IPS-NIHi7 (cell line): ENCODE measurements around the gene ZC3H14.
"Not testable (repeated sequence)": the region's sequence is repeated elsewhere in the genome, so short reads cannot be mapped to it uniquely, and the experiment has no call there.

Source experiments
- DNase-seq: peaks from one replicate; pipeline ENCODE4 v3.0.0; 2012; ENCODE audit warnings: mixed read lengths; ENCODE audit errors: extremely low spot score

Gene ZC3H14, protein sequence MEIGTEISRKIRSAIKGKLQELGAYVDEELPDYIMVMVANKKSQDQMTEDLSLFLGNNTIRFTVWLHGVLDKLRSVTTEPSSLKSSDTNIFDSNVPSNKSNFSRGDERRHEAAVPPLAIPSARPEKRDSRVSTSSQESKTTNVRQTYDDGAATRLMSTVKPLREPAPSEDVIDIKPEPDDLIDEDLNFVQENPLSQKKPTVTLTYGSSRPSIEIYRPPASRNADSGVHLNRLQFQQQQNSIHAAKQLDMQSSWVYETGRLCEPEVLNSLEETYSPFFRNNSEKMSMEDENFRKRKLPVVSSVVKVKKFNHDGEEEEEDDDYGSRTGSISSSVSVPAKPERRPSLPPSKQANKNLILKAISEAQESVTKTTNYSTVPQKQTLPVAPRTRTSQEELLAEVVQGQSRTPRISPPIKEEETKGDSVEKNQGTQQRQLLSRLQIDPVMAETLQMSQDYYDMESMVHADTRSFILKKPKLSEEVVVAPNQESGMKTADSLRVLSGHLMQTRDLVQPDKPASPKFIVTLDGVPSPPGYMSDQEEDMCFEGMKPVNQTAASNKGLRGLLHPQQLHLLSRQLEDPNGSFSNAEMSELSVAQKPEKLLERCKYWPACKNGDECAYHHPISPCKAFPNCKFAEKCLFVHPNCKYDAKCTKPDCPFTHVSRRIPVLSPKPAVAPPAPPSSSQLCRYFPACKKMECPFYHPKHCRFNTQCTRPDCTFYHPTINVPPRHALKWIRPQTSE

GRCh38 chr14:88562831-88563686 is at the start of gene ZC3H14:
Gene ZC3H14 (plus strand): TSS chr14:88563037. CDS start chr14:88563134, 97 bp downstream.
- peak; percentile 93 for DNase-seq

- DNase-seq = no peak
Observed at GRCh38 chr14:88515499-88516221, 47.2 kb upstream of the ZC3H14 start.

DNA sequence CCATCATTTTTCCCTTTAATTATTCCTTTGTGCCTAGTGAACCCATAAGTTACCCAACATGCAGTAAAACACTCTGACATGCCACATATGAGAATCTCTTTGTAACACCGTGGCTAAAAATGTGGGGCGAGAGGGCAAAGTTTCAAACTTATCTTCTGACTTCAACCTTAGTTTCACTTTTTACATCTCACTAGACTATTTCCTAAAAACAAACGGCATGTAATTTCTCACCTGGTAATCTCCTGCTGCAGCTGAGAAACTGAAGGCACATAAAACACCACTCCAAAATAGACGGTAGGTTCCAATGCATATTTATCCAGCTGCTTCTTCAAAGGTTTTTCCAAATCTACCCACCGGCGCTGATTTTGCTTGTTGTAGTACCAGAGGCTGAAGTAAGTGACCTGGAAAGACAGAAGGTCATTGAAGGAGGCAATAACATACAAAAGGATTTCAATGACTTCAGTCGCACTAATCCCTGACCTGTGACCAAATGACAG is 45.9 kb upstream of the ZC3H14 start:
- DNase-seq = no peak

- DNase-seq = no peak
Observed at GRCh38 chr14:88518592-88519512, 44.0 kb upstream of the ZC3H14 start.

GRCh38 chr14:88519907-88520306 is 42.9 kb upstream of the ZC3H14 start:
- DNase-seq = no peak

DNA sequence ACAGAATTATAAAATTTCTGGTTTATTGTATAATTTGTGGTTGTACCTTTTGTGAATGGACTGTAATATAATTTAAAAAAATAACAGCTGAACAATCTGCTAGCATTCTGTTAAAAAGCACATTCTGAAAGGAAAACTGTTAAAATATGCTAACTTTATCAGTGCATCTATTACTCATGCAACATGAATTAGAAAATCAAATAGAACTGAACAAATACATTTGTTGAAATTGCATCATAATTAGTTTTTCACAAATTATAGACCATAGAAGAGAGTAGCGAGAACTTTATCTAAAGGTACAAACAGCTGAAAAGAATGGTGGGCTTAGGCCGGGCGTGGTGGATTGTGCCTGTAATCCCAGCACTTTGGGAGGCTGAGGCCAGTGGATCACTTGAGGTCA is 41.0 kb upstream of the ZC3H14 start:
- DNase-seq = no peak

- no peak for DNase-seq
Observed at GRCh38 chr14:88522393-88522792, 40.4 kb upstream of the ZC3H14 start.

- DNase-seq = not testable (repeated sequence)
Observed at GRCh38 chr14:88529889-88530288, 32.9 kb upstream of the ZC3H14 start.

GRCh38 chr14:88533064-88533602 is 29.7 kb upstream of the ZC3H14 start:
- no peak for DNase-seq

DNA sequence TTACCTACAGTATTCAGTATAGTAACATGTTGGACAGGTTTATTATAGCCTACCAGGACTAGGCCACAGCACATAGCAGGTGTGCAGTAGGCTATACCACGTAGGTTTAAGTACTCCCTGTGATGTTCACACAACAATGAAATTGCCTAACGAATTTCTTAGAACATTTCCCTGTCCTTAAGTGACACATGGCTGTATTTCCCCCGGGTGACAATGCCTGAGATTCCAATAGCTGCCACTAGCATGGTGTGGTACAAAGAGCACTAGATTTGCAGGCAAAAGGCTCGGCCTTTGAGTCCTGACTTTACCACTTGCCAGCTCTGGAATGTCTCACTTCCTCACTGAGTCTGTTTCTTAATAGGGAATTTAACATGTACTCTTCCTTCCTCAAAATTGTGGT is 27.7 kb upstream of the ZC3H14 start:
- peak; percentile 28 for DNase-seq

- no peak for DNase-seq
Observed at GRCh38 chr14:88535813-88536212, 27.0 kb upstream of the ZC3H14 start.

GRCh38 chr14:88541324-88541723 is 21.5 kb upstream of the ZC3H14 start:
- no peak for DNase-seq

- no peak for DNase-seq
Observed at GRCh38 chr14:88542857-88543795, 19.7 kb upstream of the ZC3H14 start.

- DNase-seq = no peak
Observed at GRCh38 chr14:88545256-88545655, 17.6 kb upstream of the ZC3H14 start.

DNA sequence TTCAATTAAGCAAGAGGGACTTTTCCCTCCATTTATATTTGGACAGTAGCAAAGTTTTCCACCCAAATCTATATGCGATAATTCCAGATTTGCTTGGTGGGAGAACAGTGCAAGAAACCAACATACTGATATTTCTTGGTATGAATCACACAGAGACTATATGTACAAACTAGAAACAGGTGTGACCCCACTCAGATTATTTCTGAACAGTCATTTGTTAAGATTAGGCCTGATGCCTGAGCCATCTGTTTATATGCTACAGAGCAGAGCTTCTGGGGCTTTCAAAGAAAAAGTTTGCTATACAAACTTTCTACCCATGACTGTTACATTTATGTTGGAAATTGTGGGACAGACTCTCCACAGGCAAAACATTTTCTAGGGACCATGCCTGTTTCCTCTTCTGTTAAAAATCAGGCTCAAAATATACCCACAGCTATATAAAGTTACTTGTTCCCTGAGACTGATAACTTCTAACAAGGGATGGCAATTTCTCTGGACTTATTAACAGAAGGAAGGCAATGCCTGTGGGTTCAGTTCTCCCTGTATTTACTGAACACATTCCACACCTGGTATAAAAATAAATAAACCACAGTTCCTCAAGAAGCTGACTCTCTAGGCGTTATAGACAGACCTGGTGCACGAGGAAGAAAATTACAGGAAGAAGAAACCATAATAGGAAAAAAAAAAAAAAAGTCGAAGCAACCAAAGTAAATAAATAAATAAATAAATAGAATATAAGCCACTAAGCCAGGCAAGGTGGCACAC is 16.0 kb upstream of the ZC3H14 start:
- DNase-seq = no peak

GRCh38 chr14:88547386-88547780 is 15.5 kb upstream of the ZC3H14 start:
- no peak for DNase-seq

- DNase-seq = no peak
Observed at GRCh38 chr14:88550078-88550477, 12.8 kb upstream of the ZC3H14 start.
